HK-2 (cell line): Measurements from ENCODE around the gene CCDC69.

ENCODE experiments used
- DNase-seq: peaks from one replicate; pipeline ENCODE4 v3.0.0-alpha.2; 2018; ENCODE audit not compliant: unreplicated experiment

Gene CCDC69

DNA sequence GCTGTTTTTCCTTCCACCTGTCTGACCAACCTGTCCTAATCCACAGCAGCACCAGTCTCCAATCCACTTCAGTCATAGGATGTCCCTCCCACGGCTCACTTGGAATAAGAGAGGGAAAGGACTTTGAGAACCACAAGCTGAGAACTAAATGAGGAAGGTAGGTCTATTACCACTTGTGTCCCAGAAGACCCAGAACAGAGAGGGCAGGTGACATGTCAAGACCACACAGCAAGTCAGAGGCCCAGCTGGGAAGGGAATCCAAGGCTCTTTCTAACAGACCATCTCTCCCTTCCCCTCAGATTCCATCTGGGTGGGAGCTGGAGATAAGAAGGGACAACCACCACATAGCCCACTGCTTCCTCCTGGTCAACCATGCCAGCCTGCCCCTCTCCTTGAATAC, 81.0 kb downstream of the CCDC69 start:
- DNase-seq = no peak

DNA sequence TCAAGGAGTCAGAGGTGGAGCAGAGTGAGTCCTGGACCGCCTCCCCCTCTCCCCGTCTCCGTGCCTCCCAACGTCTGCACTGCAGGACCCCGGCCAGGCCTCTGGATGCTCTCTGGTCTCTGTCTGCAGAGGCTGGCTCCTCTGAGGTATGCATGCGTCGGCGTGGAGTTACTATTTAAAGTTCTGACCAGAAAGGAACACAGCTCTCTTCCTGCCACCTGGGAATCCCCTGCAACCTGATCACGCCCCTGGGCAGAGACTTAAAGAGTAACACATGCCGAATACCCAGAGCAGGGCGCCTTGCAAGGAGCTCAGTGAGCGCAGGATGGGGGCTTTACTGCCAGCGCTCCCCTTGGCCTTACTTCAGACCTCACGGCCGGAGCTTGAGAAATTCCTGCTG, 82.4 kb downstream of the CCDC69 start:
- no peak for DNase-seq

DNA sequence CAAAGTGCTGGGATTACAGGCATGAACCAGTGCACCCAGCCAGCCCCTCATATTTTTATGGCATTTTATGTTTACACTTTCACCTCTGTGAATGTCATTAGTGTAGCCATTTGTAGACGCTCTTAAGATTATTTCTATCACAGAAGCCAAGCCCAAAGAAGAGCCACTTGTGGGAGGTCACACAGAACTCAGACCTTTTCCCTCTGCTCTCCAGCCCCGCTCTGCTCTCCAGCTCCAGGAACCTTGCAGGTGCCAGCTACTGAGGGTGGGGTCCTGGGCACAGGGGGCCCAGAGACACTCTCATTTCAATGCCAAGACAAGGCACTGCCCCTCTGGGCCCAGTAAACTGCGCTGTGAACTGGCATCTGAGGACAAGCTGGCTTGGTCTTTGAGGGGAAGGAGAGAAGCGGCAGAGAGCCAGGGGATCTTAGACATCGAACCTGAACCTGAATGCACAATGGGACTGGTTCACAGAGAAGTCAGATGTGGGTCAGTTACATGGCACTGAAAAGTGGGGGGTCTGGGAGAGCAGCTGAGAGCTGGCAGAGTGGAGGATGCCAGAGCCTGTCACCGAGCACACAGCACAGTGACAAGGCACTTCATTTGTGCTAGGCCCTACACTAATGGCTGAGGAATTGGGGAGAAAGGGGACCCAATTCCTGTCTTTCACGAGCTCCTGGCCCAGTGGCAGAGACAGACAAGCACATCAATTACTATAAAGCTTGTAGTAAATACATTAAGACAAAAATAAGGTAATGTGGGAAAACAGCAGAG, 83.0 kb downstream of the CCDC69 start:
- DNase-seq = no peak

DNA sequence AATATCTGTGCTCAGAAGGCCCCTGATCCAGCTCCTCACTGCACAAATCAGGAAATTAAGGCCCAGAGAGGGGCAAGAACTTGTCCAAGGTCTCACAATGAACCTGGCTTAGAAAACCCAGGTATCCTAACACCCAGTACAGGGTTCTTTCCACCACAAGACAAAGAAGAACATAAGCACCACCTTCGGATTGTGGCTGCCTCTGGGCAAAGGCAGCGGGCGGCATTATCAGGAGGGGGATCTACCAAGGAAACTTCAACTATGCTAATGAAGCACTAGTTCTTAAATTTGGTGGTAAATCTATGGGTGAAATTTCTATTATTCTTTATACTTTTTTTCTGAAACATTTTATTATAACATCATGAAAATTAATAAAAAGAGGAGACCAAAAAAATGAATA, 84.2 kb downstream of the CCDC69 start:
- no peak for DNase-seq

DNA sequence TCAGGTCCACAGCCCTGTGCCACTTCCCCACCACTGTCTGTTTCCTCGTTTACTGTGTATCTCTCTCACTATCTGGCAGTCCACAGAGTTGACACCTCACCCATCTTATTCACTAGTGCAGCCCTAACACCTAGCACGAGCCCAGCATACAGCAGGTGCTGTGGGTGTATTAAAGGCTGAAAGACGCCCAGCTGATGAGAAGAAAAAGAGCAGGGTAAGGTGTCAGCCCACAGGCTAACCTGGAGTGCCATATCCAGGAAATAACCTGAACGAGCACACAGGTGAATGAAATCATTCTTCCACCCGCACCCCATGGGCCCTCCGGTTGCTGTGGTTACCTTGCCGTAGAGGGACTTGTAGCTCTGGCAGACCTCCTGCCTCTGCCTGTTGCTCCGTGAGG, 84.9 kb downstream of the CCDC69 start:
- DNase-seq = no peak

DNA sequence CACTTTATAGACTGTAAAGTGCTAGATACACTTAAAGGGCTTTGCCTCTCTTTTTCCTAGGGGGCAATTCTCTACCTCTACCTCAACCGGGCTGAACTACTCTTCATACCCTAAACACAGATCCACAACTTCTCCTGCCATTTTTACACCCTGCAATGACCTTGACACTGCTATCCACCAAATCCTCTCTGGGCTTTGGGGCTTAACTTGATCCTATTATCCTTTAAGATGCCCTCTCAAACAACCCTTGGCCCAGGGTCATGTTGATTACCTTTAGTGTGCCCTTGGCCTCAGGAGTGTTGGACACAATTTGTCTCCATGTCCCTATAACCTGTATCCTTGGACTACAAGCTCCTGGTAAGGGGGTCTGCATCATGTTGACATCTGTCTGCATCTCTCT, 85.8 kb downstream of the CCDC69 start:
- no peak for DNase-seq

DNA sequence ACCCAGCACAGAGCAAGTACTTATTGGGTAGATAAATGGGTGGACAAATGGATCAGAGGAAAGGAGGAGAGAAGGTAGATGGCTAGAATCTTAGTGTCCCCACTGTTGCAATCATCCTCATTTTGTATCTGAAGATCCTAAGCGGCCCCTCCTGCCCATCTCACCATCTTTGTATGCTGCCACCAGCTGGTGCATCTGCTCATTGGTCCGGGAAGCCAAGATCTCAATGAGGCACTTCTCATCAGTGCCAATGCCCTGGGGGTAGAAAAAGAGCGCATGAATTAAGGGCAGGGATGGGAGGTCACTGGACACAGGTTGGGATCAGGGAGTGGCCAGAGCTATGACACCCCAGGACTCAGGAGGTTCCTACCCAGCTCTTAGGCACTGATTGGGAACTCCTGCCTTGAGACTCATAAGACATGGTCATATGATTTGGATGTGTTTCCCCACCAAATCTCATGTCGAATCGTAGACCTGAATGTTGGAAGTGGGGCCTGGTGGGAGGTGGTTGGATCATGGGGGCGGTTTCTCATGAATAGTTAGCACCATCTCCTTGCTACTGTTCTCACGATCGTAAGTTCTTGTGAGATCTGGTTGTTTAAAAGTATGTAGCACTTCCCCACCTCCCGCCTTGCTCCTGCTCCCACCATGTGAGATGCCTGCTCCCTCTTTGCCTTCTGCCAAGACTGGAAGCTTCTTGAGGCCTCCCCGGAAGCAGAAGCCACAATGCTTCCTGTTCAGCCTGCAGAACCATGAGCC, 86.6 kb downstream of the CCDC69 start:
- no peak for DNase-seq

DNA sequence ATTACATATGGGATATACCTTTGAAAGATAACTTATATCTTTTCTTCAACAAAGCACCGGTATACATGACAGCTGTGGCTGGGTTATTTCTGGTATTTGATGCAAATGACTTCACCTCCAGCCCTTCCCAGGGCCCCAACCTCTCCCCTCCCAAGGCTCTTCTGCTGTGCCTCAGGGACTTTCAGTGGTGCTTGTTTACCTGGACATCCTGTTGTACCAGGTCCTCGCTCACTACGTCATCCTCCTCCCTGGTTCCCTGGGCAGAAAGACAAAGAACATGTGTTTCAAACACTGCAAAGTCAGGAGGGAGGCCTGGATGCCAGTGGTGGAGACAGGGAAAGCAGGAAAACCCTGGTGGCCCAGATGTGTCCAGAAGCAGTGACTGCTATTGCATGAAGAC, 89.7 kb downstream of the CCDC69 start:
- no peak for DNase-seq

DNA sequence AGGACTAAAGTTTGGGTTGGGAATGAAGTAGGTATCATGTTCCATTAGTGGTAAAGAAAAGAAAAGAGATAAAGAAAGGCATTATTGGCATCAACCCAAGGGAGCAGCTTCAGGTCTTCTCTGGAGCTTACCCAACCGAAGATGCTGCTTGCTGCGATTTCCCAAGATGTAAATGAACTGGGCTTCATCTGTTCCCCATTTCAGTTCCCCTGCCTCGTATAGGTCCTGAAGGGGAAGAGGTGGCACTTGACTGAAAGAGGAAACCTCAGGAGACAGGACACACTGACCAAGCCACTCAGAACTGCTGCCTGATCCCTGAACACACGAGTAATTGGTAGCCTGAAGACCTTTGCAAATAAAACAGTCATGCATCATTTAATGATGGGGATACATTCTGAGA, 90.9 kb downstream of the CCDC69 start:
- no peak for DNase-seq
